ENCODE data around the gene NGLY1.

DNA sequence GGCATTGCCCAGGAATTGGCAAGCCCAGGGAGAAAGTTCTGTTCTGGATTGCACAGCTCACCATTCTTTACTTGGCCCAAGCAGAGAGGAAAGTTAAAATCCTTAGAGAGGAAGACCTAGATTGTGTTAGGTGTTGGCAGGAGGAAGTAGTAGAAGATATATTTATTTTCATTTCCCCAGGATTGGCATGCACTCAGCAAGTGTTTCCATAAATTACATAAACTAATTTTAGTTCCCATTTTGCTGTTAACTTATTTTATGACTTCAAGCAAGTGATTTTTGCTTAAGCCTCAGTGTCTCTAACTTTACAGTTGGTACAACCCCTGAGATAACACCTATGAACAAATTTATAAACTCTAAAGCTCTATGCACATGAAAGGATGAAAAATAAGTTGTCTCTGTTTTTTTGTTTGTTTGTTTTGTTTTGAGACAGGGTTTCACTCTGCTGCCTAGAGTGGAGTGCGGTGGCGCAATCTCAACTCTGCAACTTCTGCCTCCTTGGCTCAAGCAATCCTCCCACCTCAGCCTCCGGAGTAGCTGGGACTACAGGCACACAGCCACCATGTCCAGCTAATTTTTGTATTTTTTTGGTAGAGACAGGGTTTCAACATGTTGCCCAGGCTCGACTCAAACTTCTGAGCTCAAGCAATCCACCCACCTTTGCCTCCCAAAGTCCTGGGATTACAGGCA, 87.4 kb downstream of the NGLY1 start:
- no peak for TF ChIP-seq POLR2AphosphoS5 (IDR thresholded peaks at IDR 0.05)
- TF ChIP-seq, protein P1, sequence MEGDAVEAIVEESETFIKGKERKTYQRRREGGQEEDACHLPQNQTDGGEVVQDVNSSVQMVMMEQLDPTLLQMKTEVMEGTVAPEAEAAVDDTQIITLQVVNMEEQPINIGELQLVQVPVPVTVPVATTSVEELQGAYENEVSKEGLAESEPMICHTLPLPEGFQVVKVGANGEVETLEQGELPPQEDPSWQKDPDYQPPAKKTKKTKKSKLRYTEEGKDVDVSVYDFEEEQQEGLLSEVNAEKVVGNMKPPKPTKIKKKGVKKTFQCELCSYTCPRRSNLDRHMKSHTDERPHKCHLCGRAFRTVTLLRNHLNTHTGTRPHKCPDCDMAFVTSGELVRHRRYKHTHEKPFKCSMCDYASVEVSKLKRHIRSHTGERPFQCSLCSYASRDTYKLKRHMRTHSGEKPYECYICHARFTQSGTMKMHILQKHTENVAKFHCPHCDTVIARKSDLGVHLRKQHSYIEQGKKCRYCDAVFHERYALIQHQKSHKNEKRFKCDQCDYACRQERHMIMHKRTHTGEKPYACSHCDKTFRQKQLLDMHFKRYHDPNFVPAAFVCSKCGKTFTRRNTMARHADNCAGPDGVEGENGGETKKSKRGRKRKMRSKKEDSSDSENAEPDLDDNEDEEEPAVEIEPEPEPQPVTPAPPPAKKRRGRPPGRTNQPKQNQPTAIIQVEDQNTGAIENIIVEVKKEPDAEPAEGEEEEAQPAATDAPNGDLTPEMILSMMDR (IDR thresholded peaks at IDR 0.05), result no peak

Data from upper lobe of left lung (tissue), 4 donors.